ENCODE results near the gene CABP1.

Gene CABP1

DNA sequence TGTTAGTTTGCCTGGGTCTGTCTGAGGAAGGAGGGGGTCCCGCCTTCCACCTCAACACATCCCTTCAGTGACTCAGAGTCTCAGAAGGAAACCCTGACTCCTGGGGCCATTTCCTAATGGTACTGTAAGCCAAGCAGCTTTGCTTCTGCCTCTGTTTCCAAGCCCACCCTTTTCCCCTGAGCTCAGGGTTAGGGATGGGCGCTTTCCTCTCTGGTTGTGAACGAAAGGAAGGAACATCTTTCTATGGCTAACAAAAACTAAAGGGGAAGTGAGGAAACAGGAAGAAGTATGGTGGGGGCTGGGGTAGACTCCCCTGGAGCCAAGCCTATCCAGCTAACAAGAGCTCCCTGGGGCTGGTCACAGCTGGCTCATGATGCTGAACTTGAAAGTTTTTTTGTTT is 58.2 kb downstream of the CABP1 start:
- TF ChIP-seq, protein P1, sequence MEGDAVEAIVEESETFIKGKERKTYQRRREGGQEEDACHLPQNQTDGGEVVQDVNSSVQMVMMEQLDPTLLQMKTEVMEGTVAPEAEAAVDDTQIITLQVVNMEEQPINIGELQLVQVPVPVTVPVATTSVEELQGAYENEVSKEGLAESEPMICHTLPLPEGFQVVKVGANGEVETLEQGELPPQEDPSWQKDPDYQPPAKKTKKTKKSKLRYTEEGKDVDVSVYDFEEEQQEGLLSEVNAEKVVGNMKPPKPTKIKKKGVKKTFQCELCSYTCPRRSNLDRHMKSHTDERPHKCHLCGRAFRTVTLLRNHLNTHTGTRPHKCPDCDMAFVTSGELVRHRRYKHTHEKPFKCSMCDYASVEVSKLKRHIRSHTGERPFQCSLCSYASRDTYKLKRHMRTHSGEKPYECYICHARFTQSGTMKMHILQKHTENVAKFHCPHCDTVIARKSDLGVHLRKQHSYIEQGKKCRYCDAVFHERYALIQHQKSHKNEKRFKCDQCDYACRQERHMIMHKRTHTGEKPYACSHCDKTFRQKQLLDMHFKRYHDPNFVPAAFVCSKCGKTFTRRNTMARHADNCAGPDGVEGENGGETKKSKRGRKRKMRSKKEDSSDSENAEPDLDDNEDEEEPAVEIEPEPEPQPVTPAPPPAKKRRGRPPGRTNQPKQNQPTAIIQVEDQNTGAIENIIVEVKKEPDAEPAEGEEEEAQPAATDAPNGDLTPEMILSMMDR (IDR thresholded peaks at IDR 0.05; ENCODE audit: insufficient read depth, missing control alignments): no peak
- DNase-seq (ENCODE audit: insufficient read length, low spot score): no peak
- FAIRE-seq: no peak

- DNase-seq (ENCODE audit: insufficient read length, low spot score) (no peak), FAIRE-seq (no peak)
- TF ChIP-seq, protein P1 (IDR thresholded peaks at IDR 0.05; ENCODE audit: insufficient read depth, missing control alignments): no peak
Measured at GRCh38 chr12:120699553-120699952, 59.1 kb downstream of the CABP1 start.

DNA sequence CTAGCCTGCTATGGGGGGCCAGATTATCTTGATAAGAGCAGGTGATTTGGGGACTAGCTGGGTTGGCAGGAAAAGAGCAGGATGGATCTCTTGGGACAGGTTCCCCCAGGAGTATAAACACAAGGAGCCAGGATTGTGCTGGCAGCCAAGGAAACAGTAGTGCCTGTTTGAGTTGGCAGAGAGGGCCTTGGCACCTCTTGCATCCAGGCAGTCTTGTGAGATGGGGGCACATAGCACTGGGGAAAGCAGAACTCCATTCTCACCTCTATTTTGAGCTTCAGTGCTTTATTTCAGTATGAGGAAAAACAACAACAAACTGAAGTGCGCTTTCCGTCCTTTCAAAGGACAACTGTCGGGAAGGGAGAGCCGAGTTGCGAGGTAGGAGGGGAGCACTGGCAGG is 60.5 kb downstream of the CABP1 start:
- FAIRE-seq (no peak), DNase-seq (ENCODE audit: insufficient read length, low spot score) (no peak)

DNA sequence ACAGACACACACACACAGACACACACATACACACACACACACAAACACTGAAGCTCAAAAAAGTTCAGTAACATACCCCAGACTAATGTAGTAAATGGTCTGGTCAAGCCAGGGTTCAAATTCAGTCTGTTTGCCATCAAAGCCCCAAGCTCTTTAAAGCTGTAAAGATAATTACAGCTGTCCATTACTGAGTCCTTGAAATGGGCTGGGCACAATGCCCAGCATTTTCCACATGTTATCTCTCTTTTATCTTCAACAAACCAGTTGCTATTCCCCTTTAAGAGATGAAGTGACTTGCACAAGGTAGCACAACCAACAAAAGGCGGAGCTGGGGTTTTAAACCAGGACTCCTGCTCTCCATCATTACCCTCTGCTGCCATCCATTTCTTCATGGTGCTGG is 62.2 kb downstream of the CABP1 start:
- no peak for DNase-seq (ENCODE audit: insufficient read length, low spot score)
- TF ChIP-seq, protein P1 (IDR thresholded peaks at IDR 0.05; ENCODE audit: insufficient read depth, missing control alignments): no peak
- FAIRE-seq: no peak

More for the DNA sequence above, 60.5 kb downstream of the CABP1 start:
- TF ChIP-seq, protein P1 (IDR thresholded peaks at IDR 0.05; ENCODE audit: insufficient read depth, missing control alignments): no peak

- TF ChIP-seq, protein P1 (IDR thresholded peaks at IDR 0.05; ENCODE audit: insufficient read depth, missing control alignments): no peak
- FAIRE-seq (no peak), DNase-seq (ENCODE audit: insufficient read length, low spot score) (no peak)
Measured at GRCh38 chr12:120703311-120703942, 63.0 kb downstream of the CABP1 start.

GRCh38 chr12:120705618-120706017 is 65.2 kb downstream of the CABP1 start:
- FAIRE-seq: no peak

GRCh38 chr12:120706029-120706428 is 65.6 kb downstream of the CABP1 start:
- TF ChIP-seq, protein P1 (IDR thresholded peaks at IDR 0.05; ENCODE audit: insufficient read depth, missing control alignments): no peak
- DNase-seq (ENCODE audit: insufficient read length, low spot score) (no peak), FAIRE-seq (no peak)

More at GRCh38 chr12:120705618-120706017, 65.2 kb downstream of the CABP1 start:
- no peak for DNase-seq (ENCODE audit: insufficient read length, low spot score)
- TF ChIP-seq, protein P1 (IDR thresholded peaks at IDR 0.05; ENCODE audit: insufficient read depth, missing control alignments): no peak

Measured in D721Med (cell line).